Inflammatory macrophage treated with lipopolysaccharide for 4 hours (primary cell): ENCODE data around the gene DMRTC2.
A peak's percentile ranks its signal among the peaks of the same experiment; 100 is the strongest.

Source experiments
- DNase-seq: peaks from one replicate; pipeline ENCODE4 v3.0.0-alpha.2; 2020

The DMRTC2 gene

GRCh38 chr19:41848666-41849065, 3.8 kb downstream of the DMRTC2 start:
- DNase-seq: no peak

GRCh38 chr19:41849067-41849466, 4.2 kb downstream of the DMRTC2 start:
- DNase-seq: no peak

GRCh38 chr19:41850381-41850780, 5.5 kb downstream of the DMRTC2 start:
- DNase-seq: no peak

GRCh38 chr19:41851456-41851855, 6.6 kb downstream of the DMRTC2 start:
- DNase-seq: no peak

GRCh38 chr19:41853344-41853743, 8.5 kb downstream of the DMRTC2 start:
- DNase-seq: no peak

GRCh38 chr19:41853768-41854167, 8.9 kb downstream of the DMRTC2 start:
- DNase-seq: no peak

- DNase-seq: no peak
These were observed 14.4 kb downstream of the DMRTC2 start for GRCh38 chr19:41859213-41859617.

GRCh38 chr19:41859618-41860418, 15.0 kb downstream of the DMRTC2 start, which contains the start of gene RPS19:
Gene RPS19 (plus strand): TSS chr19:41860255. CDS start chr19:41860775, 520 bp downstream.
- peak; percentile 99 for DNase-seq

GRCh38 chr19:41860419-41861115, 15.7 kb downstream of the DMRTC2 start:
- DNase-seq: peak; percentile 17

- DNase-seq: peak; percentile 13
These were observed 16.4 kb downstream of the DMRTC2 start for GRCh38 chr19:41861116-41861768.

GRCh38 chr19:41861846-41862245, 17.0 kb downstream of the DMRTC2 start:
- DNase-seq: no peak

GRCh38 chr19:41862445-41862986, 17.7 kb downstream of the DMRTC2 start:
- DNase-seq: no peak

- peak; percentile 47 for DNase-seq
These were observed 18.5 kb downstream of the DMRTC2 start for GRCh38 chr19:41863209-41863931.

GRCh38 chr19:41864374-41864773, 19.5 kb downstream of the DMRTC2 start:
- no peak for DNase-seq

- no peak for DNase-seq
These were observed 21.4 kb downstream of the DMRTC2 start for GRCh38 chr19:41866284-41866683.

GRCh38 chr19:41868120-41868988, 23.5 kb downstream of the DMRTC2 start:
- no peak for DNase-seq

- no peak for DNase-seq
These were observed 24.1 kb downstream of the DMRTC2 start for GRCh38 chr19:41868989-41869300.

- no peak for DNase-seq
These were observed 24.6 kb downstream of the DMRTC2 start for GRCh38 chr19:41869374-41869955.

GRCh38 chr19:41870401-41870873, 25.6 kb downstream of the DMRTC2 start:
- DNase-seq: peak; percentile 46

GRCh38 chr19:41871573-41872383, 26.9 kb downstream of the DMRTC2 start:
- DNase-seq: peak; percentile 84
